Vagina (tissue), 2 donors: Measurements from ENCODE around the gene HECW1. TPM values are rescaled to one million over a fixed set of nuclear protein-coding genes. Genes with fewer than 3 reads are reported as not detected.

ENCODE experiments used
- DNase-seq, 2 donors: peaks; one replicate each; pipeline ENCODE4 v3.0.0-alpha.2; 2017; ENCODE audit errors: extremely low spot score in 2 of 2
- H3K27ac ChIP-seq: fragments of 200-600 bp; sonication (generic); one replicate; pipeline ENCODE4 v1.5.1; 2019
- H3K27me3 ChIP-seq: fragments of 200-600 bp; sonication (generic); one replicate; pipeline ENCODE4 v1.5.1; 2019
- H3K36me3 ChIP-seq, 2 donors: fragments of 200-600 bp; sonication (generic); one replicate each; pipeline ENCODE4 v1.5.1; 2017 to 2019
- H3K4me1 ChIP-seq: fragments of 200-600 bp; sonication (generic); one replicate; pipeline ENCODE4 v1.5.1; 2019
- H3K4me3 ChIP-seq, 2 donors: fragments of 200-600 bp; sonication (generic); 1 replicate in 1 of 2; 2 replicates in 1 of 2; pipeline ENCODE4 v1.5.1; 2016 to 2019
- H3K9me3 ChIP-seq: fragments of 200-600 bp; sonication (generic); one replicate; pipeline ENCODE4 v1.5.1; 2019
- POLR2A ChIP-seq, 2 donors: fragments of 450-650 bp; IDR thresholded peaks; one replicate each; pipeline ENCODE4 v1.6.1; 2017; ENCODE audit warnings: antibody characterized with exemption in 2 of 2, mild to moderate bottlenecking in 2 of 2, moderate library complexity in 2 of 2
- POLR2AphosphoS5 ChIP-seq, 2 donors: sonication (generic); formaldehyde crosslinking; IDR thresholded peaks; one replicate each; pipeline ENCODE4 v1.9.0; 2017; ENCODE audit warnings: antibody characterized with exemption in 2 of 2, mild to moderate bottlenecking in 2 of 2, low read depth in 1 of 2; ENCODE audit not compliant: insufficient read depth in 1 of 2
- intact Hi-C: fragments of 100-400 bp; cut with DNase I; formaldehyde crosslinking; loops from one replicate; pipeline ENCODE4 v1.15.1; 2023
- total RNA-seq: library from RNA; depleted of rRNA; stranded (reverse); fragments of >200 nt; gene quantifications from one replicate; pipeline ENCODE4 v1.2.3, GENCODE V29; 2016
- TF ChIP-seq, protein P1 (sequence below), 3 experiments: fragments of 450-650 bp in 2 of 3; fragments of 200-600 bp in 1 of 3; sonication (generic) in 1 of 3; IDR thresholded peaks; one replicate each; pipeline ENCODE4 v1.5.1; 2017 to 2019; ENCODE audit warnings: antibody characterized with exemption in 3 of 3, mild to moderate bottlenecking in 2 of 3, moderate library complexity in 2 of 3

The HECW1 gene
- total RNA-seq, 1 donor from 2014 or later = 2.5 TPM

DNA sequence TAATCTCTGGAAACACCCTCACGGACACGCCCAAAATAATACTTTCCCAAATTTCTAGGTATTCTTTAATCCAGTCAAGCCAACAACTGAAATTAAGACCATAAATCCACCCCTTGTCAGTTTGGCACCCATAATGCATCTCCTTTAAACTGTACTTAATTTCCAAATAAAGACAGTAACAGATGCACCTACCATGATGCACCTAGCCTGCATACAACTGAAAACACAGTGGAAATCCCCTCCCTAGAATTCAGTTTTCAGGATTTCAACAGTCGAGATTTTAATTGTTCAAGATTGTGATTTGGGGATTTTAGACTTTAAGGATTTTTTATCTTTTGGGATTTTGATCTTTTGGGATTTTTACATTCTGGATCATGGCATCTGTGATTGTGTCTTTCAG lies 487.6 kb downstream of the HECW1 start:
- Histone ChIP-seq H3K4me3 (no peak overlapping the region), H3K36me3 (peaks cover 0 to 32% of the 10 kb centered on the region in 2 donors), H3K9me3 (no peaks in the 10 kb centered on the region), H3K27ac (no peak overlapping the region), H3K4me1 (peaks cover 9% of the 10 kb centered on the region), H3K27me3 (no peaks in the 10 kb centered on the region)
- intact Hi-C loops = no loop called here
- no peak for DNase-seq
- TF ChIP-seq POLR2AphosphoS5 (IDR thresholded peaks at IDR 0.05; ENCODE audit: insufficient read depth in 1 of 2, low read depth in 1 of 2) = no peak
- no peak for TF ChIP-seq POLR2A (IDR thresholded peaks at IDR 0.05)
- TF ChIP-seq, protein P1, sequence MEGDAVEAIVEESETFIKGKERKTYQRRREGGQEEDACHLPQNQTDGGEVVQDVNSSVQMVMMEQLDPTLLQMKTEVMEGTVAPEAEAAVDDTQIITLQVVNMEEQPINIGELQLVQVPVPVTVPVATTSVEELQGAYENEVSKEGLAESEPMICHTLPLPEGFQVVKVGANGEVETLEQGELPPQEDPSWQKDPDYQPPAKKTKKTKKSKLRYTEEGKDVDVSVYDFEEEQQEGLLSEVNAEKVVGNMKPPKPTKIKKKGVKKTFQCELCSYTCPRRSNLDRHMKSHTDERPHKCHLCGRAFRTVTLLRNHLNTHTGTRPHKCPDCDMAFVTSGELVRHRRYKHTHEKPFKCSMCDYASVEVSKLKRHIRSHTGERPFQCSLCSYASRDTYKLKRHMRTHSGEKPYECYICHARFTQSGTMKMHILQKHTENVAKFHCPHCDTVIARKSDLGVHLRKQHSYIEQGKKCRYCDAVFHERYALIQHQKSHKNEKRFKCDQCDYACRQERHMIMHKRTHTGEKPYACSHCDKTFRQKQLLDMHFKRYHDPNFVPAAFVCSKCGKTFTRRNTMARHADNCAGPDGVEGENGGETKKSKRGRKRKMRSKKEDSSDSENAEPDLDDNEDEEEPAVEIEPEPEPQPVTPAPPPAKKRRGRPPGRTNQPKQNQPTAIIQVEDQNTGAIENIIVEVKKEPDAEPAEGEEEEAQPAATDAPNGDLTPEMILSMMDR (IDR thresholded peaks at IDR 0.05) = no peak

DNA sequence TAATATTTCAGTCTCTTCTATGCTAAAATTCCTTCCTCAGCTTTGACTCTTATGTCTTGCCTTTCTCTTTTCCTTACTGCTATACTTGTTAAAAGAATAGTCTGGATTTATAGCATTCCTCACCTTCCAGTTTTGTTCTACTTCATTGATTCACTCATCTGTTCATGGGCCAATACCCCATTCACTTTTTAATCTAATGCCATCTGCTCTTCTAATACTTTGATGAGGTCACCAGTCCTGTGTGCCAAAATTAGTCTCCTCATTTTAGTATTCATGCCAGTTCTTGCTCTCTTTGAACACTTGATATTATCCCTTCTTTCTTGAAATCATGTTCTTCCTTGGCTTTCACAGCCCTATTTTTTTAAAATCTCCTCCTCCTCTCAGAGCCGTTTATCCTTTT lies 489.8 kb downstream of the HECW1 start:
- intact Hi-C loops = no loop called here
- no peak for DNase-seq

DNA sequence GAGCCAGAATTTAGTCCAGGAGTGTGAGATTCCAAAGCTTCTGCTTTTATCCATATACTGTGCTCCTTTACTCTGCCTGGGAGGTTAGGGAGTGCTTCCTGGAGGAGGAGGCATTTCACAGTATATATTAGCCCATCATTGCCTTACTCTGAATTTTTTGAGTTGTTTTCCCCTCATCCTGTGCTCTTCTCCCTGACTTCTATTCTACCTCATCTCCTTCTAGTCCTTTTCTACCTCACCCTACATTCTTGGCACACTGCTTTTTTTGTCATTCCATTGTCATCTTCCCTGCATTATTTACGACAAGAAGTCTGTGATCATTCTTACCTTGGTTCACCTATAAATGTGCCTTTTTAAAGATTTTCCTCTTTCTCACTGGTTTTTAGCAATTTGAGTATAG lies 491.8 kb downstream of the HECW1 start:
- Histone ChIP-seq H3K27ac (no peak overlapping the region), H3K4me1 (peaks cover 9% of the 10 kb centered on the region), H3K9me3 (no peaks in the 10 kb centered on the region), H3K27me3 (no peaks in the 10 kb centered on the region), H3K4me3 (no peak overlapping the region), H3K36me3 (peaks cover 0 to 6% of the 10 kb centered on the region in 2 donors)
- intact Hi-C loops = no loop called here
- TF ChIP-seq, protein P1 (IDR thresholded peaks at IDR 0.05) = no peak
- no peak for TF ChIP-seq POLR2AphosphoS5 (IDR thresholded peaks at IDR 0.05; ENCODE audit: insufficient read depth in 1 of 2, low read depth in 1 of 2)
- no peak for TF ChIP-seq POLR2A (IDR thresholded peaks at IDR 0.05)
- DNase-seq = no peak

More for the DNA sequence above, 489.8 kb downstream of the HECW1 start:
- H3K36me3 ChIP-seq = peaks cover 0 to 25% of the 10 kb centered on the region in 2 donors
- H3K27ac ChIP-seq = no peak overlapping the region
- TF ChIP-seq POLR2AphosphoS5 (IDR thresholded peaks at IDR 0.05; ENCODE audit: insufficient read depth in 1 of 2, low read depth in 1 of 2) (no peak), POLR2A (IDR thresholded peaks at IDR 0.05) (no peak)
- TF ChIP-seq, protein P1 (IDR thresholded peaks at IDR 0.05) = no peak
- H3K4me1 ChIP-seq = peaks cover 9% of the 10 kb centered on the region
- no peaks in the 10 kb centered on the region for H3K9me3 ChIP-seq
- H3K27me3 ChIP-seq = no peaks in the 10 kb centered on the region
- no peak overlapping the region for H3K4me3 ChIP-seq

DNA sequence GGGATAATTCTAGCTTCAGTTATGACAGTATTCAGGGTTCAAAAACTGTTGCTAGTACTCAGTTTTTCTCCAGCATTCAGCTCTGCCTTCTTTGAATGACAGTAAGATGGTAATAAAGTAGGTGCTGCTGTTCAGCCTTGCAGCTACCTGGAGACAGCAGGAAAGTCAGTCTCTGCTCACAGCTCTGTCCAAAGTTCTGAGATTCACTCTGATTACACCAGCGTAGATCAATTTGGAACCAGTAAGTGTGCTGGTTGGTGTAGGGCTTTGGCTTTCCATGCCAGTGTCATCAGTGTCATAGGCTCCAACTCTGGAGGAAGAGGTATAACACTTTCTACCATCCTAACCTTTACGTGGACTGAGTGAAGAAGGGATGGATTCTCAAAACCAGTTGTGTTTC lies 496.6 kb downstream of the HECW1 start:
- Histone ChIP-seq H3K4me3 (no peak overlapping the region), H3K4me1 (peaks cover 24% of the 10 kb centered on the region), H3K9me3 (no peaks in the 10 kb centered on the region), H3K27ac (no peak overlapping the region), H3K27me3 (no peaks in the 10 kb centered on the region), H3K36me3 (no peaks in the 10 kb centered on the region)
- intact Hi-C loops = no loop called here
- TF ChIP-seq POLR2AphosphoS5 (IDR thresholded peaks at IDR 0.05; ENCODE audit: insufficient read depth in 1 of 2, low read depth in 1 of 2) (no peak), POLR2A (IDR thresholded peaks at IDR 0.05) (no peak)
- TF ChIP-seq, protein P1 (IDR thresholded peaks at IDR 0.05) = no peak
- DNase-seq = no peak

DNA sequence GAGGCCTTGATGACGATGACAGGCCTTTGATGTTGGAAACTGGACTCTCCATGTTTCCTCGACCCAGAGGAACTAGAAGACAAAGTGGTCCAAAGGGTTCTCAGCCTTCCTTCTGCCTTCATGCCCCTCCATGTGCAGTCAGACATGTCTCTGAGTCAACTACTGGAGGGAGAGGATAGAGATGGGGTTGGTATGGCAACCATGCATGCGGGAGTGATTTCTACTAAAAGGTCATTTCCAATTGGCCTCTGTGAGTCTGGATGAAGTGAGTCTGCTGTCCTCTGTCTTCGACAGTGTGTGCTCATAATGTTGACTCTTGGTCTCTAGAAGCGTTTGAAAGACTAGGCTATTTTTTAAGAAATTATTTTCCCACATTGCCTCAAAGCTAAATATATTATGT lies 499.7 kb downstream of the HECW1 start:
- Histone ChIP-seq H3K4me3 (no peak overlapping the region), H3K4me1 (peaks cover 24% of the 10 kb centered on the region), H3K9me3 (no peaks in the 10 kb centered on the region), H3K27ac (peak overlapping the region; percentile 30), H3K36me3 (no peaks in the 10 kb centered on the region), H3K27me3 (no peaks in the 10 kb centered on the region)
- intact Hi-C loops = no loop called here
- TF ChIP-seq, protein P1 (IDR thresholded peaks at IDR 0.05) = no peak
- TF ChIP-seq POLR2A (IDR thresholded peaks at IDR 0.05) = no peak
- TF ChIP-seq POLR2AphosphoS5 (IDR thresholded peaks at IDR 0.05; ENCODE audit: insufficient read depth in 1 of 2, low read depth in 1 of 2) = no peak
- no peak for DNase-seq
